DOHH2 (cell line): Measurements from ENCODE around the gene RGS7BP.

ENCODE experiments used
- H3F3A ChIP-seq: fragments of 200-600 bp; sonication (generic), shearing (Covaris generic); 2 replicates; pipeline ENCODE4 v1.6.0; 2016; ENCODE audit warnings: antibody characterized with exemption, mild to moderate bottlenecking; ENCODE audit not compliant: control insufficient read depth, insufficient read depth
- H3K27ac ChIP-seq: fragments of 200-600 bp; sonication (generic); 2 replicates; pipeline ENCODE4 v1.5.1; 2014; ENCODE audit warnings: low read depth, mild to moderate bottlenecking, low read length, moderate library complexity
- H3K27me3 ChIP-seq: fragments of 200-600 bp; sonication (generic); 2 replicates; pipeline ENCODE4 v1.6.1; 2014; ENCODE audit warnings: mild to moderate bottlenecking, low read length, mixed read lengths; ENCODE audit not compliant: control insufficient read depth
- H3K36me3 ChIP-seq: fragments of 200-600 bp; sonication (generic); 2 replicates; pipeline ENCODE4 v1.6.1; 2014; ENCODE audit warnings: mild to moderate bottlenecking, low read length, moderate library complexity, mixed read lengths; ENCODE audit not compliant: control insufficient read depth
- H3K4me1 ChIP-seq: fragments of 200-600 bp; sonication (generic); 2 replicates; pipeline ENCODE4 v1.6.1; 2014; ENCODE audit warnings: mild to moderate bottlenecking, low read length, mixed read lengths; ENCODE audit not compliant: control insufficient read depth
- H3K4me2 ChIP-seq: fragments of 200-600 bp; sonication (generic); 2 replicates; pipeline ENCODE4 v1.6.0; 2014; ENCODE audit warnings: mild to moderate bottlenecking, low read length, moderate library complexity
- H3K4me3 ChIP-seq: fragments of 200-600 bp; sonication (generic); 2 replicates; pipeline ENCODE4 v1.5.1; 2014; ENCODE audit warnings: mild to moderate bottlenecking, low read length, mixed read lengths
- H3K79me2 ChIP-seq: fragments of 200-600 bp; sonication (generic); 2 replicates; pipeline ENCODE4 v1.6.1; 2014; ENCODE audit warnings: mild to moderate bottlenecking, low read length, mixed read lengths; ENCODE audit not compliant: control insufficient read depth
- H3K9me2 ChIP-seq: fragments of 200-600 bp; sonication (generic); replicated peaks from 2 replicates; pipeline ENCODE4 v1.6.1; 2014; ENCODE audit warnings: mild to moderate bottlenecking, low read length, mixed read lengths; ENCODE audit not compliant: control insufficient read depth
- H3K9me3 ChIP-seq: fragments of 200-600 bp; sonication (generic); 2 replicates; pipeline ENCODE4 v1.6.1; 2014; ENCODE audit warnings: antibody characterized with exemption, low read length, mixed read lengths; ENCODE audit not compliant: control insufficient read depth, insufficient read depth
- H4K20me1 ChIP-seq: fragments of 200-600 bp; sonication (generic); 2 replicates; pipeline ENCODE4 v1.6.0; 2014; ENCODE audit warnings: low read depth, mild to moderate bottlenecking, antibody characterized with exemption, low read length, moderate library complexity; ENCODE audit not compliant: control insufficient read depth, insufficient read depth
- EZH2phosphoT487 ChIP-seq: fragments of 200-600 bp; sonication (generic); IDR thresholded peaks from 2 replicates; pipeline ENCODE4 v1.6.1; 2017; ENCODE audit warnings: borderline replicate concordance, mild to moderate bottlenecking, antibody characterized with exemption, low read length, moderate library complexity, mixed read lengths
- TF ChIP-seq, protein P1 (sequence below): fragments of 200-600 bp; sonication (generic); IDR thresholded peaks from one replicate; pipeline ENCODE4 v1.5.1; 2014; ENCODE audit warnings: antibody characterized with exemption, mild to moderate bottlenecking, low read depth, low read length; ENCODE audit not compliant: poor library complexity, severe bottlenecking

RGS7BP gene

DNA sequence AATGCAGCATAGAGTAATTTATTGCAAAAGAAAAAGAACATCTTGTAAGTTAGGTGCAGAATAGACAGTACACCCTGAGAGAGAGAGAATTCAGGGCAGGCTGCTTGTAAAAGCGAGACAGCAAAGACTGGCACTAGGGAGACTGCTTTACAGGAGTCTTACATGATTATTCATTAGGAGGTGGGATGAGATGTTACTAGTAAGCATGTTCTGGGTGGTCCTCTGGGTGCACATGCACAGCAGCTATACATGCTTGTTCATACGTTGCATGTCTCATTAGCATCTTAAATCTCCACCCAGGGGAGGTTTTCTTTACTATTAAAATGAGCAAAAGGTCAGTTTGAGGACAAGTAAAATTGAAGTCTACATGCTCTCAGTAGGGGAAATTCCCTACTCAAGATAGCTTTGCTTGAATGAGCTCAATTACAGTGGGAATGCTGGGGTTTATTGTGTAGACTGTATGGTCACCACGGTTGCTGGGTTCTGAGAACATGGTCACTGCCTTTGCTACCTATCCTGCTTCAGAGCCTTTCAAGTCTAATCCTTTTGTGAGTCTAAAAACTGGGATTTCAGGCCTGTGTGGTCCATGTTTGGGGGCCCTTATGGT is 60.6 kb downstream of the RGS7BP start:
- Histone ChIP-seq H3K9me2 (no peaks in the 10 kb centered on the region), H3K4me1 (no peaks in the 10 kb centered on the region), H3K4me3 (no peak overlapping the region), H3K27me3 (no peaks in the 10 kb centered on the region), H3F3A (no peaks in the 10 kb centered on the region), H3K36me3 (no peaks in the 10 kb centered on the region), H4K20me1 (no peaks in the 10 kb centered on the region), H3K9me3 (no peaks in the 10 kb centered on the region), H3K79me2 (no peaks in the 10 kb centered on the region), H3K27ac (no peak overlapping the region), H3K4me2 (no peak overlapping the region)
- TF ChIP-seq, protein P1, sequence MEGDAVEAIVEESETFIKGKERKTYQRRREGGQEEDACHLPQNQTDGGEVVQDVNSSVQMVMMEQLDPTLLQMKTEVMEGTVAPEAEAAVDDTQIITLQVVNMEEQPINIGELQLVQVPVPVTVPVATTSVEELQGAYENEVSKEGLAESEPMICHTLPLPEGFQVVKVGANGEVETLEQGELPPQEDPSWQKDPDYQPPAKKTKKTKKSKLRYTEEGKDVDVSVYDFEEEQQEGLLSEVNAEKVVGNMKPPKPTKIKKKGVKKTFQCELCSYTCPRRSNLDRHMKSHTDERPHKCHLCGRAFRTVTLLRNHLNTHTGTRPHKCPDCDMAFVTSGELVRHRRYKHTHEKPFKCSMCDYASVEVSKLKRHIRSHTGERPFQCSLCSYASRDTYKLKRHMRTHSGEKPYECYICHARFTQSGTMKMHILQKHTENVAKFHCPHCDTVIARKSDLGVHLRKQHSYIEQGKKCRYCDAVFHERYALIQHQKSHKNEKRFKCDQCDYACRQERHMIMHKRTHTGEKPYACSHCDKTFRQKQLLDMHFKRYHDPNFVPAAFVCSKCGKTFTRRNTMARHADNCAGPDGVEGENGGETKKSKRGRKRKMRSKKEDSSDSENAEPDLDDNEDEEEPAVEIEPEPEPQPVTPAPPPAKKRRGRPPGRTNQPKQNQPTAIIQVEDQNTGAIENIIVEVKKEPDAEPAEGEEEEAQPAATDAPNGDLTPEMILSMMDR = no peak
- no peak for TF ChIP-seq EZH2phosphoT487

DNA sequence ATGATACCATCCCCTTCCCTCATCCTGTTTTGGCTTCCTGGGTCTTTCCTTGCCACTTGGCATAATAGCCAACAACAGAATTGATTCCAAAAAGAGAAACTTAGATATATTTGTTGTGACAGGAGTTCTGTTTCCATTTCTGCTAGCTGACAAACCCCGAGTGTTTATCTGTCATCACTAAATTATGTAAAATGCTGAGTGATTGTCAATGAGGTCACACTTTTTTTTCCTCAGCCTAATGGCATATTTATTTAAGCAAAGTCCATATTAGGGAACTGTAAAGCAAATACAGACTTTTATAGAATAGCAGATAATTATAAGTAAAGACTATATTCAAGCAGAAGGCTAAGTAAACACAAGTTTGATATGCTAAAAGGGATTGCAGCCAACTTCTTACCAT is 64.0 kb downstream of the RGS7BP start:
- Histone ChIP-seq H3K4me3 (no peak overlapping the region), H3K79me2 (no peaks in the 10 kb centered on the region), H3K27me3 (no peaks in the 10 kb centered on the region), H3K36me3 (no peaks in the 10 kb centered on the region), H3K27ac (no peak overlapping the region), H3K9me3 (no peaks in the 10 kb centered on the region), H3K4me2 (no peak overlapping the region), H4K20me1 (no peaks in the 10 kb centered on the region), H3K9me2 (no peaks in the 10 kb centered on the region), H3F3A (no peaks in the 10 kb centered on the region), H3K4me1 (no peaks in the 10 kb centered on the region)
- no peak for TF ChIP-seq EZH2phosphoT487

GRCh38 chr5:64570395-64570996 is 64.7 kb downstream of the RGS7BP start:
- Histone ChIP-seq H3K9me2 (no peaks in the 10 kb centered on the region), H3F3A (no peaks in the 10 kb centered on the region), H3K4me2 (no peak overlapping the region), H4K20me1 (no peaks in the 10 kb centered on the region), H3K27ac (no peak overlapping the region), H3K36me3 (no peaks in the 10 kb centered on the region), H3K27me3 (no peaks in the 10 kb centered on the region), H3K9me3 (no peaks in the 10 kb centered on the region), H3K79me2 (no peaks in the 10 kb centered on the region), H3K4me3 (no peak overlapping the region), H3K4me1 (no peaks in the 10 kb centered on the region)
- TF ChIP-seq, protein P1 = no peak
- TF ChIP-seq EZH2phosphoT487 = no peak

- no peaks in the 10 kb centered on the region for H3K36me3 ChIP-seq
- no peak overlapping the region for H3K27ac ChIP-seq
- H4K20me1 ChIP-seq = no peaks in the 10 kb centered on the region
- H3K27me3 ChIP-seq = no peaks in the 10 kb centered on the region
- no peaks in the 10 kb centered on the region for H3K4me1 ChIP-seq
- H3K9me2 ChIP-seq = no peaks in the 10 kb centered on the region
- no peak overlapping the region for H3K4me2 ChIP-seq
- no peaks in the 10 kb centered on the region for H3F3A ChIP-seq
- H3K79me2 ChIP-seq = no peaks in the 10 kb centered on the region
- no peak overlapping the region for H3K4me3 ChIP-seq
- TF ChIP-seq EZH2phosphoT487 = no peak
- TF ChIP-seq, protein P1 = no peak
- no peaks in the 10 kb centered on the region for H3K9me3 ChIP-seq
These were observed 69.7 kb downstream of the RGS7BP start for GRCh38 chr5:64575561-64575960.
